ENCODE results near the gene OR2T6.
"Not testable (repeated sequence)": the region's sequence is repeated elsewhere in the genome, so short reads cannot be mapped to it uniquely, and the experiment has no call there.

The OR2T6 gene

GRCh38 chr1:248434913-248435312, 59.4 kb downstream of the OR2T6 start:
- DNase-seq: not testable (repeated sequence)

- not testable (repeated sequence) for DNase-seq
Measured at GRCh38 chr1:248436303-248436702, 60.8 kb downstream of the OR2T6 start.

GRCh38 chr1:248438668-248439067, 63.1 kb downstream of the OR2T6 start:
- not testable (repeated sequence) for DNase-seq

- not testable (repeated sequence) for DNase-seq
Measured at GRCh38 chr1:248439283-248439682, 63.7 kb downstream of the OR2T6 start.

Measured in SHP77 treated with DMSO at 0.1 percent for 48 hours (cell line).